Smooth muscle cell (in vitro differentiated cells): ENCODE results near the gene KIFC1. TPM values are rescaled to one million over a fixed set of nuclear protein-coding genes. Genes with fewer than 3 reads are reported as not detected.
A peak's percentile ranks its signal among the peaks of the same experiment; 100 is the strongest.

Experiments
- DNase-seq: peaks from one replicate; lab custom pipeline; 2025; ENCODE audit not compliant: unreplicated experiment; lab: John Stamatoyannopoulos, UW
- H2AFZ ChIP-seq: fragments of 200-600 bp; sonication (generic); 2 replicates; pipeline ENCODE4 v1.6.0; 2016; ENCODE audit warnings: antibody characterized with exemption, low read depth, mild to moderate bottlenecking
- H3F3A ChIP-seq: fragments of 200-600 bp; sonication (generic); 2 replicates; pipeline ENCODE4 v1.6.0; 2017; ENCODE audit warnings: antibody characterized with exemption, low read depth
- H3K27ac ChIP-seq: fragments of 200-600 bp; sonication (generic); 2 replicates; pipeline ENCODE4 v1.5.1; 2016; ENCODE audit warnings: low read depth, mild to moderate bottlenecking
- H3K27me3 ChIP-seq: fragments of 200-600 bp; sonication (generic); 2 replicates; pipeline ENCODE4 v1.6.1; 2016; ENCODE audit warnings: low read depth, mild to moderate bottlenecking
- H3K36me3 ChIP-seq: fragments of 200-600 bp; sonication (generic); 2 replicates; pipeline ENCODE4 v1.5.1; 2016; ENCODE audit warnings: low read depth
- H3K4me1 ChIP-seq: fragments of 200-600 bp; sonication (generic); 2 replicates; pipeline ENCODE4 v1.5.1; 2016; ENCODE audit warnings: low read depth
- H3K4me2 ChIP-seq: fragments of 200-600 bp; sonication (generic); 2 replicates; pipeline ENCODE4 v1.6.0; 2016; ENCODE audit warnings: mild to moderate bottlenecking
- H3K4me3 ChIP-seq: fragments of 200-600 bp; sonication (generic); 2 replicates; pipeline ENCODE4 v1.5.1; 2016; ENCODE audit warnings: mild to moderate bottlenecking
- H3K79me2 ChIP-seq: fragments of 200-600 bp; sonication (generic); 2 replicates; pipeline ENCODE4 v1.6.0; 2016; ENCODE audit warnings: low read depth, mild to moderate bottlenecking
- H3K9ac ChIP-seq: fragments of 200-600 bp; sonication (generic); 2 replicates; pipeline ENCODE4 v1.6.0; 2016; ENCODE audit warnings: low read depth
- H3K9me3 ChIP-seq: fragments of 200-600 bp; sonication (generic); replicated peaks from 2 replicates; pipeline ENCODE4 v1.5.1; 2016; ENCODE audit warnings: low read depth
- H4K20me1 ChIP-seq: fragments of 200-600 bp; sonication (generic); 2 replicates; pipeline ENCODE4 v1.6.0; 2016; ENCODE audit warnings: low read depth
- WGBS: methylation state at CpG from one replicate; pipeline ENCODE4 v1.1.7; 2016; ENCODE audit warnings: low lambda C conversion rate; 5-methylcytosine and 5-hydroxymethylcytosine counted together
- polyA plus RNA-seq: library from polyadenylated mRNA; unstranded; fragments of >200 nt; fragmentation: Nextera tagmentation; extraction: Ambion mirVana; gene quantifications from 2 replicates; pipeline ENCODE4 v1.2.1, GENCODE V29; 2016
- total RNA-seq: library from RNA; depleted of rRNA; stranded (reverse); fragments of >200 nt; gene quantifications from 2 replicates; pipeline ENCODE4 v1.2.3, GENCODE V29; 2014
- TF ChIP-seq, protein P1 (sequence below): fragments of 200-600 bp; sonication (generic); IDR thresholded peaks from 2 replicates; pipeline ENCODE4 v1.5.1; 2017; ENCODE audit warnings: borderline replicate concordance, mild to moderate bottlenecking, antibody characterized with exemption; ENCODE audit not compliant: insufficient read depth, poor library complexity, severe bottlenecking

KIFC1 gene
- total and polyA plus RNA-seq, 2 experiments from 2014 or later, result 8.8 to 12.0 TPM

DNA sequence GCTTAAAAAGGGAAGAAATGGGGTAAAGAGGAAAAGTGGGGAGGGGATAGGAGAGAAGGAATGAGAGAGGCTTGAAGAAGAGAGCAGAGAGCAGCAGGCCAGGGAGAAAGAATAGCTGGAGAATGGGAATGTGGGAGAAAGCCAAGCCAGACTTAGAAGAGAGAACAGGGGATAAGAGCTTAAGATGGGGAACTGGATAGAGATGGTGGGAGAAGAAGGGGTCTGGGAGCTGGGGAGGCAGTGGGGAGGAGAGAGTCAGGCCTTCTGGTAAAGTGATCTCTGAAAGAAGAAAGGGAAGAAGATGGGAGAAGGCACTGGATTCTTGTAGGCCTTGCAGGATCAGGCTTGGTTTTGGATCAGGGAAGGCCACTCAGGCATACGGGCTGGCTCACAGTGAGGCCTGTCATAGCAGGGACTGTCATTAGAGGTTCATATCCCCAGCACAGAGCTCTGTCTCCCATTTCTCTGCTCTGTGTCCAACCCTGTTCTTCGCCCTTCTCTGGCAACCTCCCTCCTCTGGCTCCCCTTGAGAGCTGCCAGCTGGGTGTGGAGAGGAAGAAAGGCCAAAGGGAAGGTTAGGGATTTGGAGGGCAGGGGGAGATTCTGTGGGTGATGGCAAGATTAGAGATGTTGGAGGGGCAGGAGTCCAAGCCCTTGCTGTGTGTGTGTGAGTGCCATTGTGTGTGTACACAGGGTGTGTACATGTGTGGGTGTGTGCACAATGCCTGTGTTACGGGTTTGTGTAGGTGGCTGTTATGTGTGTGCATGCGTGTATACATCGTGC lies 37.5 kb downstream of the KIFC1 start:
- H3F3A ChIP-seq, result peaks cover 14% of the 10 kb centered on the region
- TF ChIP-seq, protein P1, sequence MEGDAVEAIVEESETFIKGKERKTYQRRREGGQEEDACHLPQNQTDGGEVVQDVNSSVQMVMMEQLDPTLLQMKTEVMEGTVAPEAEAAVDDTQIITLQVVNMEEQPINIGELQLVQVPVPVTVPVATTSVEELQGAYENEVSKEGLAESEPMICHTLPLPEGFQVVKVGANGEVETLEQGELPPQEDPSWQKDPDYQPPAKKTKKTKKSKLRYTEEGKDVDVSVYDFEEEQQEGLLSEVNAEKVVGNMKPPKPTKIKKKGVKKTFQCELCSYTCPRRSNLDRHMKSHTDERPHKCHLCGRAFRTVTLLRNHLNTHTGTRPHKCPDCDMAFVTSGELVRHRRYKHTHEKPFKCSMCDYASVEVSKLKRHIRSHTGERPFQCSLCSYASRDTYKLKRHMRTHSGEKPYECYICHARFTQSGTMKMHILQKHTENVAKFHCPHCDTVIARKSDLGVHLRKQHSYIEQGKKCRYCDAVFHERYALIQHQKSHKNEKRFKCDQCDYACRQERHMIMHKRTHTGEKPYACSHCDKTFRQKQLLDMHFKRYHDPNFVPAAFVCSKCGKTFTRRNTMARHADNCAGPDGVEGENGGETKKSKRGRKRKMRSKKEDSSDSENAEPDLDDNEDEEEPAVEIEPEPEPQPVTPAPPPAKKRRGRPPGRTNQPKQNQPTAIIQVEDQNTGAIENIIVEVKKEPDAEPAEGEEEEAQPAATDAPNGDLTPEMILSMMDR, result no peak
- peaks cover 42% of the 10 kb centered on the region for H3K4me1 ChIP-seq
- H3K9me3 ChIP-seq, result no peaks in the 10 kb centered on the region
- peak overlapping the region; percentile 57 for H3K4me3 ChIP-seq
- no peak overlapping the region for H2AFZ ChIP-seq
- peak overlapping the region; percentile 22 for H3K27ac ChIP-seq
- H3K36me3 ChIP-seq, result no peaks in the 10 kb centered on the region
- H4K20me1 ChIP-seq, result peaks cover 64% of the 10 kb centered on the region
- DNase-seq, result no peak
- no peaks in the 10 kb centered on the region for H3K27me3 ChIP-seq
- 94% methylated on average over 5 of the region's 5 CpGs for WGBS
- no peak overlapping the region for H3K9ac ChIP-seq
- H3K79me2 ChIP-seq, result peaks cover 28% of the 10 kb centered on the region
- peak overlapping the region; percentile 86 for H3K4me2 ChIP-seq

DNA sequence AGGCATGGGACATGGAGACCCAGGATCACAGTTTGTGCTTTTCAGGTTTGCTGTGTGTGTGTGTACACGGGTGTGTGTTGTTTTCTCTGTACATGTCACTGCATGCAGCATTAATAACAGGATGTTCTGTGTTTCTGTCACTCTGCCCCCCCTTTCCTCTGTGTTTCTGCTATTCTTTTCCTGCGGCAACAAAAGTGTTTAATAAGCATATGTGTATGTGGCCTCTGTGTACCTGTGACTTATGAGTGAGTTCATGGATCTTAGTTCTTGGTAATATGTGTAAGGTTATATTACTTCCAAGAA lies 38.1 kb downstream of the KIFC1 start:
- peaks cover 32% of the 10 kb centered on the region for H3K79me2 ChIP-seq
- H3K36me3 ChIP-seq, result no peaks in the 10 kb centered on the region
- TF ChIP-seq, protein P1, result no peak
- peaks cover 69% of the 10 kb centered on the region for H4K20me1 ChIP-seq
- H3K4me1 ChIP-seq, result peaks cover 36% of the 10 kb centered on the region
- DNase-seq, result no peak
- H3F3A ChIP-seq, result peaks cover 8% of the 10 kb centered on the region
- no peak overlapping the region for H2AFZ ChIP-seq
- no peaks in the 10 kb centered on the region for H3K9me3 ChIP-seq
- H3K4me2 ChIP-seq, result no peak overlapping the region
- no peaks in the 10 kb centered on the region for H3K27me3 ChIP-seq
- no peak overlapping the region for H3K9ac ChIP-seq
- no peak overlapping the region for H3K27ac ChIP-seq
- WGBS, result 69% methylated on average over 2 of the region's 2 CpGs
- H3K4me3 ChIP-seq, result no peak overlapping the region

DNA sequence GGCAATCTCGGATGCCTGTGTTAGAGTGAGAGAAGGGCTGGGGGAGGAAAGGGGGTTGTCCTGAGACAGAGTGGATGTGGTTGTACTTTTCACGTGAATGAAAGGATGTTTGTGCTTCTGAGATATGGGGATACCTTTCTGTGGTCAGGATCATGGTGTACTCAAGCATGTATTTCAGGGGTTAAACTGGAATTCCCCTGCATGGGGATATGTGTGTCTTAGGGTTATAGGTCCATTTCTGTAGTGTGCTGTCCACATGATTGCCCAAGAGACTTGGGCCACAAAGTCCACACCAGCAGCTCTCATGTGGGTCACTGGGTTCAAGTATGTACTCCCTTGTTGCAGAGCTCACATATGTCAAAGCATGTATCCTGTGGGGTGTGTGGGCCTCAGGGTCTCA lies 38.7 kb downstream of the KIFC1 start:
- peaks cover 30% of the 10 kb centered on the region for H3K4me1 ChIP-seq
- no peak for DNase-seq
- peaks cover 70% of the 10 kb centered on the region for H4K20me1 ChIP-seq
- H3K36me3 ChIP-seq, result no peaks in the 10 kb centered on the region
- no peak overlapping the region for H2AFZ ChIP-seq
- H3F3A ChIP-seq, result peaks cover 3% of the 10 kb centered on the region
- 63% methylated on average over 2 of the region's 2 CpGs for WGBS
- TF ChIP-seq, protein P1, result no peak
- H3K27me3 ChIP-seq, result no peaks in the 10 kb centered on the region
- H3K9ac ChIP-seq, result no peak overlapping the region
- no peak overlapping the region for H3K4me2 ChIP-seq
- no peaks in the 10 kb centered on the region for H3K9me3 ChIP-seq
- no peak overlapping the region for H3K27ac ChIP-seq
- H3K4me3 ChIP-seq, result no peak overlapping the region
- peaks cover 32% of the 10 kb centered on the region for H3K79me2 ChIP-seq
